ENCODE results near the gene TMEM163.

DNA sequence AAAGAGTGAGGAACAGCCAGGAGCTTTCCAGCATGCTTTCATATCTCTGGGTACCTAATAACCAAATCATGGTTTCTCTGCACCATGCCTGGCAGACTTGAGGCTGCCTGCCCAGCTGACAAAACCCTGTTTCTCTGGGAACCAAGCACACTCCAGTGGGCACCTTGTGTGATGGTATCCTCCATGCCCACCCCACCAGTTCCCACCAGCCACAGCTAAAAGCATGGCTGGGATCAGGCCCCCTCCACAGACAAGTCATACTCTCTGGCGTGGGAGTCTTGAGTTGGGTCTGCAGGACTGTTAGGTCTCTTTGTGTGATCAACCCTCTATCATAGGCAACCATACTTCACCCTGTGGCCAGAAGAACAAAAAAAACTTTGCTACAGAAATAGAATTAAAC is 56.0 kb downstream of the TMEM163 start:
- no peak for TF ChIP-seq GATA2 (IDR thresholded peaks at IDR 0.05; ENCODE audit: low read depth, low read length)
- TF ChIP-seq GATA3 (IDR thresholded peaks at IDR 0.05; ENCODE audit: low read depth, low read length), result no peak
